H9 (cell line): ENCODE data around the gene ATP13A3. TPM values are rescaled to one million over a fixed set of nuclear protein-coding genes. Genes with fewer than 3 reads are reported as not detected.
A peak's percentile ranks its signal among the peaks of the same experiment; 100 is the strongest.

Source experiments
- DNase-seq: peaks from one replicate; pipeline ENCODE4 v3.0.0-alpha.2; 2017
- H2AFZ ChIP-seq: one replicate; pipeline ENCODE4 v1.6.1; 2013; ENCODE audit warnings: mild to moderate bottlenecking, low read length, control low read depth, moderate library complexity
- H2AK5ac ChIP-seq: 2 replicates; pipeline ENCODE4 v1.6.1; 2013; ENCODE audit warnings: low read length, control low read depth, mixed read lengths; ENCODE audit not compliant: insufficient read length
- H2BK120ac ChIP-seq: one replicate; pipeline ENCODE4 v1.6.1; 2013; ENCODE audit warnings: low read depth, mild to moderate bottlenecking, low read length, control low read depth, inconsistent platforms; ENCODE audit not compliant: poor library complexity, severe bottlenecking
- H2BK12ac ChIP-seq: 2 replicates; pipeline ENCODE4 v1.6.1; 2013; ENCODE audit warnings: low read length, control low read depth, mixed read lengths, low read depth; ENCODE audit not compliant: insufficient read length
- H2BK15ac ChIP-seq: 2 replicates; pipeline ENCODE4 v1.6.1; 2013; ENCODE audit warnings: low read depth, low read length, control low read depth
- H2BK20ac ChIP-seq: one replicate; pipeline ENCODE4 v1.6.1; 2013; ENCODE audit warnings: low read depth, mild to moderate bottlenecking, low read length, control low read depth, inconsistent platforms; ENCODE audit not compliant: poor library complexity, severe bottlenecking
- H2BK5ac ChIP-seq: 2 replicates; pipeline ENCODE4 v1.6.1; 2013; ENCODE audit warnings: low read length, control low read depth, mixed read lengths; ENCODE audit not compliant: insufficient read length
- H3K14ac ChIP-seq: 2 replicates; pipeline ENCODE4 v1.6.1; 2013; ENCODE audit warnings: low read length, control low read depth; ENCODE audit not compliant: insufficient read depth
- H3K18ac ChIP-seq: 2 replicates; pipeline ENCODE4 v1.6.1; 2013; ENCODE audit warnings: low read depth, mild to moderate bottlenecking, mixed read lengths, low read length, control low read depth; ENCODE audit not compliant: insufficient read length
- H3K23ac ChIP-seq: 2 replicates; pipeline ENCODE4 v1.6.1; 2013; ENCODE audit warnings: low read length, control low read depth, mixed read lengths, low read depth; ENCODE audit not compliant: insufficient read length
- H3K23me2 ChIP-seq: 2 replicates; pipeline ENCODE4 v1.6.1; 2013; ENCODE audit warnings: low read depth, mild to moderate bottlenecking, mixed read lengths, low read length, control low read depth; ENCODE audit not compliant: insufficient read length, poor library complexity, severe bottlenecking
- H3K27ac ChIP-seq: 2 replicates; pipeline ENCODE4 v1.5.1; 2013; ENCODE audit warnings: low read length, control low read depth, mixed read lengths, low read depth; ENCODE audit not compliant: insufficient read length
- H3K27me3 ChIP-seq: 2 replicates; pipeline ENCODE4 v1.6.1; 2013; ENCODE audit warnings: low read length, control low read depth, inconsistent platforms; ENCODE audit not compliant: insufficient read depth
- H3K4ac ChIP-seq: 2 replicates; pipeline ENCODE4 v1.6.1; 2013; ENCODE audit warnings: low read depth, mild to moderate bottlenecking, control low read depth, inconsistent platforms, low read length, moderate library complexity
- H3K4me1 ChIP-seq: 2 replicates; pipeline ENCODE4 v1.6.1; 2013; ENCODE audit warnings: low read length, control low read depth, inconsistent platforms; ENCODE audit not compliant: insufficient read depth
- H3K4me2 ChIP-seq: 2 replicates; pipeline ENCODE4 v1.6.1; 2013; ENCODE audit warnings: low read length, control low read depth, mixed read lengths; ENCODE audit not compliant: insufficient read length, insufficient read depth
- H3K56ac ChIP-seq: 2 replicates; pipeline ENCODE4 v1.6.1; 2013; ENCODE audit warnings: low read depth, mild to moderate bottlenecking, mixed read lengths, low read length, control low read depth; ENCODE audit not compliant: insufficient read length
- H3K79me1 ChIP-seq: 2 replicates; pipeline ENCODE4 v1.6.1; 2013; ENCODE audit warnings: low read depth, mild to moderate bottlenecking, moderate library complexity, low read length, control low read depth, inconsistent platforms; ENCODE audit not compliant: insufficient read depth, poor library complexity, severe bottlenecking
- H3K79me2 ChIP-seq: 2 replicates; pipeline ENCODE4 v1.6.1; 2013; ENCODE audit warnings: low read length, control low read depth, inconsistent platforms; ENCODE audit not compliant: insufficient read depth
- H3K9ac ChIP-seq: 2 replicates; pipeline ENCODE4 v1.6.1; 2013; ENCODE audit warnings: low read length, control low read depth, mixed read lengths; ENCODE audit not compliant: insufficient read length; ENCODE audit errors: extremely low read depth
- H3K9me3 ChIP-seq: one replicate; pipeline ENCODE4 v1.6.1; 2013; ENCODE audit warnings: low read depth, low read length, inconsistent platforms; ENCODE audit not compliant: control insufficient read depth
- H3T11ph ChIP-seq: one replicate; pipeline ENCODE4 v1.6.1; 2013; ENCODE audit warnings: mild to moderate bottlenecking, low read length, control low read depth, inconsistent platforms
- H4K20me1 ChIP-seq: one replicate; pipeline ENCODE4 v1.6.1; 2013; ENCODE audit not compliant: control insufficient read depth, insufficient read length, insufficient read depth
- H4K5ac ChIP-seq: 2 replicates; pipeline ENCODE4 v1.6.1; 2013; ENCODE audit warnings: low read depth, mild to moderate bottlenecking, mixed read lengths, low read length, control low read depth; ENCODE audit not compliant: insufficient read length
- H4K8ac ChIP-seq: replicated peaks from 2 replicates; pipeline ENCODE4 v1.6.1; 2013; ENCODE audit warnings: low read length, control low read depth, mixed read lengths, low read depth; ENCODE audit not compliant: insufficient read length
- H4K91ac ChIP-seq: 2 replicates; pipeline ENCODE4 v1.6.1; 2013; ENCODE audit warnings: low read depth, mild to moderate bottlenecking, moderate library complexity, mixed read lengths, low read length, control low read depth; ENCODE audit not compliant: insufficient read length
- H3K27ac Mint-ChIP-seq, 3 experiments: 2 replicates in 2 of 3; 3 replicates in 1 of 3; pipeline ENCODE4 v1.8.0; 2020 to 2021; ENCODE audit warnings: mixed read lengths in 3 of 3, mild to moderate bottlenecking in 1 of 3, moderate library complexity in 1 of 3
- H3K27me3 Mint-ChIP-seq: 2 replicates; pipeline ENCODE4 v1.8.0; 2021; ENCODE audit warnings: low read depth, mild to moderate bottlenecking, moderate library complexity, mixed read lengths
- H3K36me3 Mint-ChIP-seq, 3 experiments: 2 replicates in 2 of 3; 3 replicates in 1 of 3; pipeline ENCODE4 v1.8.0; 2020 to 2021; ENCODE audit warnings: low read depth in 3 of 3, mixed read lengths in 3 of 3; ENCODE audit not compliant: insufficient read depth in 1 of 3
- H3K4me1 Mint-ChIP-seq, 2 experiments: 2 replicates each; pipeline ENCODE4 v1.8.0; 2020; ENCODE audit warnings: mixed read lengths in 2 of 2
- H3K4me3 Mint-ChIP-seq, 2 experiments: 2 replicates in 1 of 2; 3 replicates in 1 of 2; pipeline ENCODE4 v1.8.0; 2020 to 2021; ENCODE audit warnings: mild to moderate bottlenecking in 2 of 2, mixed read lengths in 2 of 2, moderate library complexity in 1 of 2
- H3K9me3 Mint-ChIP-seq, 2 experiments: 2 replicates in 1 of 2; 3 replicates in 1 of 2; pipeline ENCODE4 v1.8.0; 2020; ENCODE audit warnings: mild to moderate bottlenecking in 2 of 2, mixed read lengths in 2 of 2, moderate library complexity in 1 of 2
- WGBS: extraction: QIAGEN DNeasy Blood & Tissue Kit; methylation state at CpG from one replicate; pipeline ENCODE4 v1.1.7; 2013; ENCODE audit warnings: missing lambda C conversion rate, low lambda C conversion rate, mixed read lengths; ENCODE audit not compliant: insufficient read length; ENCODE audit errors: extremely low coverage; 5-methylcytosine and 5-hydroxymethylcytosine counted together
- total RNA-seq: library from RNA; stranded (reverse); gene quantifications from 2 replicates; pipeline ENCODE4 v1.2.1, GENCODE V29; 2021
- TF ChIP-seq, protein P1 (sequence below): fragments of 200-600 bp; sonication (generic); conservative IDR thresholded peaks from 3 replicates; pipeline ENCODE4 v1.8.0; 2021; ENCODE audit warnings: antibody characterized with exemption, mild to moderate bottlenecking

ATP13A3 gene
- total RNA-seq, 1 experiment from 2014 or later = 78.5 TPM

DNA sequence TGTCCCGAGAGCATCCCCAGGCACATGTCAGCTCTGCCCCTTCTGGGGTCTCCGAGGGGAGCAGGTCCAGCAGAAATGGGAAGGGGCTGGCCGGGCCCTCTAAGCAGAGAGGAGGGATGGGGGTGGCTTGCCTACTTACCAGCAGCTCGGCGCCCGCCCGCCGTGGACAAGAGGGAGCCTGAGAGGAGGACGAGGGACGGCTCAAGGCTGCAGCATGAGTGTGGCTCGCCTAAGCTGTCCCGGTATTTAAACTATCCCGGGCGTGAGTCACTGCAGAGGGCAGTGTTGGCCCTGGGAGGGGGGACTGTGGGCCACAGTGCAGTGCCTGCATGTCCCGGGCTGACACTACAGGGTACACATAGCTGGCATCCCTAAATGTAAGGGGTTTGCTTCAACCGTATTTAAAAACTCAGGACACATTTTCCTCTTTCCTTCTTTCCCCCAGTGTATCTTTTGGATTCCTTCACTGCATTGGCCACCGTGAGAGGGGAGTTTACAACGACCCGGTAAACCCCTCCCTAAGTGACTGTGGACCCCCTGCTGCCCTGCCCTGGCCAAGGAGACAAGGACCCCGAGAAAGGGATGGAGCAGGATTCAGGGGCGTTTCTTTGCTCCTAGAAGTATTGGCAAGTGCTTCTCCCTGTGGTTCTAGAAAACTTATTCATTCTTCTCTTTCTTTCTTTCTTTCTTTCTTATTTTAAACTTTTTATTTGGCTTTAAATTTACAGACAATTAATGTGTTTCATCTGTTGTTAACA lies 117.1 kb downstream of the ATP13A3 start, which contains the start of gene LRRC15:
LRRC15 (minus strand) TSS at position 222 of the 758 bp plus-strand sequence. CDS start 8,700 bp downstream, outside the sequence.
- Mint-ChIP-seq H3K4me1 (peaks cover 24 to 37% of the 10 kb centered on the region in 2 experiments), H3K27me3 (peaks cover 21% of the 10 kb centered on the region), H3K9me3 (no peaks in the 10 kb centered on the region; a peak in 1 of 5 replicates), H3K36me3 (no peaks in the 10 kb centered on the region; a peak in 1 of 7 replicates), H3K4me3 (peak within 1 kb of the TSS; percentile 38 to 77; a peak in 4 of 5 replicates), H3K27ac (peak within 1 kb of the TSS in 1 of 3 experiments; percentile 62; a peak in 1 of 7 replicates)
- Histone ChIP-seq H3K23me2 (no peaks in the 10 kb centered on the region), H2BK5ac (no peak within 1 kb of the TSS), H3K79me1 (no peaks in the 10 kb centered on the region), H3T11ph (no peak within 1 kb of the TSS), H3K79me2 (no peaks in the 10 kb centered on the region), H2AK5ac (no peak within 1 kb of the TSS), H4K5ac (no peak within 1 kb of the TSS), H3K56ac (no peak within 1 kb of the TSS), H3K4me1 (no peaks in the 10 kb centered on the region), H3K14ac (no peak within 1 kb of the TSS; the same call in none of the 2 replicates), H4K20me1 (no peaks in the 10 kb centered on the region), H3K9me3 (no peaks in the 10 kb centered on the region), H2AFZ (no peak within 1 kb of the TSS), H3K4ac (no peak within 1 kb of the TSS), H4K8ac (no peak within 1 kb of the TSS), H2BK12ac (no peak within 1 kb of the TSS), H2BK15ac (no peak within 1 kb of the TSS), H3K18ac (no peak within 1 kb of the TSS), H3K27me3 (no peaks in the 10 kb centered on the region; the same call in 1 of the 2 replicates), H4K91ac (no peak within 1 kb of the TSS), H3K9ac (no peak within 1 kb of the TSS), H3K27ac (no peak within 1 kb of the TSS), H2BK20ac (no peak within 1 kb of the TSS), H3K23ac (no peak within 1 kb of the TSS), H2BK120ac (no peak within 1 kb of the TSS), H3K4me2 (peak within 1 kb of the TSS; percentile 56)
- peak; percentile 76 for DNase-seq
- WGBS = no CpG with 5 or more reads among the region's 21 CpGs
- TF ChIP-seq, protein P1, sequence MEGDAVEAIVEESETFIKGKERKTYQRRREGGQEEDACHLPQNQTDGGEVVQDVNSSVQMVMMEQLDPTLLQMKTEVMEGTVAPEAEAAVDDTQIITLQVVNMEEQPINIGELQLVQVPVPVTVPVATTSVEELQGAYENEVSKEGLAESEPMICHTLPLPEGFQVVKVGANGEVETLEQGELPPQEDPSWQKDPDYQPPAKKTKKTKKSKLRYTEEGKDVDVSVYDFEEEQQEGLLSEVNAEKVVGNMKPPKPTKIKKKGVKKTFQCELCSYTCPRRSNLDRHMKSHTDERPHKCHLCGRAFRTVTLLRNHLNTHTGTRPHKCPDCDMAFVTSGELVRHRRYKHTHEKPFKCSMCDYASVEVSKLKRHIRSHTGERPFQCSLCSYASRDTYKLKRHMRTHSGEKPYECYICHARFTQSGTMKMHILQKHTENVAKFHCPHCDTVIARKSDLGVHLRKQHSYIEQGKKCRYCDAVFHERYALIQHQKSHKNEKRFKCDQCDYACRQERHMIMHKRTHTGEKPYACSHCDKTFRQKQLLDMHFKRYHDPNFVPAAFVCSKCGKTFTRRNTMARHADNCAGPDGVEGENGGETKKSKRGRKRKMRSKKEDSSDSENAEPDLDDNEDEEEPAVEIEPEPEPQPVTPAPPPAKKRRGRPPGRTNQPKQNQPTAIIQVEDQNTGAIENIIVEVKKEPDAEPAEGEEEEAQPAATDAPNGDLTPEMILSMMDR = 0 out of 3 replicates have a peak, but pooled peaks have one; percentile 11
